Measurements from ENCODE around the gene RND1.

DNA sequence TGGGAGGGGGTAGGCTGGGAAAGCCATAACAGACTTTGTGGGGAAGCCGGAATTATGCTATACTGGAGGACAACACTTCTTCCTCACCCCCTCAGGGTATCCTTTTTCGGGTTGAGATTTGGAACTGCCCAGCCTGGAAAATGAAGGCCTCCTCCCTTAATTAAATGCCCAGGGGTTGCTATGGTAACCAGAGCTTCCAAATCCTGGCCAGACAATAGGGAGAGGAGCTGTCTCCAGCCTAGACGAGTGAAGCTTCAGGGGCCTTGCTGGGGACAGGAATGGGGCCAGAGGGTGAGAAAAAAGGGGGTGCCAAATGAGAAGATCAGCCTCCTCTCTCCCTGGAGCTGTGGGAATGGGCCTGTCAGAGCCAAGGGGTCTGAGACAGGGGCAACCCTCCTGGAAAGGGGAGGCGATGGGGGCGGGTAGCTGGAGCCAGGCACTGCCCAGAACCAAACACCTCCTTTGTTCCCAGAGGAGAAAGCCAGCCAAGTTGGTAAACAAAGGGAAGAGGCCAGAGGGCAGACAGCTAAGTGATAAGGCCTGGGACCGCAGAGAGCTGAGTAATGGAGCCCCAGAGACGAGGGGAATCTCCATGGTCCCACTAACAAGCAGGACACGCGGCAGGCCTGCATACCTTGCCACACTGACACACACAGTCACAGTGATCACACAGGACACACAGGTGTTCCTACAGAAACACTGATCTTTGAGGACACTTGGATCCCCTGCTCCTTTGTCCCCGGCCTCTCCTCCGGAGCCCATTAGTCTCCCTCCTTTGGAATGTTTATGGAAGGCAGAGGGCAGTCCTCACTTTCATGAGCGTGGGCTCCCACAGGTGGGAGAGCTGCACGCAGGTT, 17.9 kb upstream of the RND1 start:
- TF ChIP-seq POLR2A (IDR thresholded peaks at IDR 0.05; ENCODE audit: extremely low read depth, insufficient read length) (no peak), MYC (IDR thresholded peaks at IDR 0.05; ENCODE audit: low read depth, low read length) (no peak)
- TF ChIP-seq, protein P1, sequence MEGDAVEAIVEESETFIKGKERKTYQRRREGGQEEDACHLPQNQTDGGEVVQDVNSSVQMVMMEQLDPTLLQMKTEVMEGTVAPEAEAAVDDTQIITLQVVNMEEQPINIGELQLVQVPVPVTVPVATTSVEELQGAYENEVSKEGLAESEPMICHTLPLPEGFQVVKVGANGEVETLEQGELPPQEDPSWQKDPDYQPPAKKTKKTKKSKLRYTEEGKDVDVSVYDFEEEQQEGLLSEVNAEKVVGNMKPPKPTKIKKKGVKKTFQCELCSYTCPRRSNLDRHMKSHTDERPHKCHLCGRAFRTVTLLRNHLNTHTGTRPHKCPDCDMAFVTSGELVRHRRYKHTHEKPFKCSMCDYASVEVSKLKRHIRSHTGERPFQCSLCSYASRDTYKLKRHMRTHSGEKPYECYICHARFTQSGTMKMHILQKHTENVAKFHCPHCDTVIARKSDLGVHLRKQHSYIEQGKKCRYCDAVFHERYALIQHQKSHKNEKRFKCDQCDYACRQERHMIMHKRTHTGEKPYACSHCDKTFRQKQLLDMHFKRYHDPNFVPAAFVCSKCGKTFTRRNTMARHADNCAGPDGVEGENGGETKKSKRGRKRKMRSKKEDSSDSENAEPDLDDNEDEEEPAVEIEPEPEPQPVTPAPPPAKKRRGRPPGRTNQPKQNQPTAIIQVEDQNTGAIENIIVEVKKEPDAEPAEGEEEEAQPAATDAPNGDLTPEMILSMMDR (IDR thresholded peaks at IDR 0.05; ENCODE audit: low read depth, low read length): no peak
- TF ChIP-seq, protein P2, sequence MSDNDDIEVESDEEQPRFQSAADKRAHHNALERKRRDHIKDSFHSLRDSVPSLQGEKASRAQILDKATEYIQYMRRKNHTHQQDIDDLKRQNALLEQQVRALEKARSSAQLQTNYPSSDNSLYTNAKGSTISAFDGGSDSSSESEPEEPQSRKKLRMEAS (IDR thresholded peaks at IDR 0.05; ENCODE audit: low read depth, low read length): no peak

Measured in NB4 (cell line).